HEK293 (cell line): Measurements from ENCODE around the gene ATF6.

ENCODE experiments used
- CTCF ChIA-PET: fragments of 350-600 bp; formaldehyde crosslinking; extraction: SDS; loops from one replicate; lab custom pipeline; 2021; ENCODE audit warnings: antibody characterized with exemption; lab: Yijun Ruan, JAX
- POLR2A ChIA-PET: fragments of 300-600 bp; formaldehyde crosslinking; extraction: SDS; loops from one replicate; lab custom pipeline; 2020; ENCODE audit warnings: antibody characterized with exemption, inconsistent platforms; lab: Yijun Ruan, JAX
- H3K27ac ChIP-seq: fragments of 200-500 bp; sonication (Bioruptor generic); 2 replicates; pipeline ENCODE4 v1.5.1; 2014; ENCODE audit warnings: low read depth, low read length, control low read depth, inconsistent platforms; ENCODE audit errors: extremely low read depth
- H3K36me3 ChIP-seq, 2 experiments: fragments of 200-500 bp in 1 of 2; sonication (Bioruptor generic) in 1 of 2; 1 replicate in 1 of 2; 2 replicates in 1 of 2; pipeline ENCODE4 v1.5.1; 2014 to 2017; ENCODE audit warnings: inconsistent platforms in 2 of 2, low read length in 2 of 2; ENCODE audit not compliant: control insufficient read depth in 2 of 2, insufficient read depth in 1 of 2
- H3K4me1 ChIP-seq: fragments of 200-500 bp; sonication (Bioruptor generic); 2 replicates; pipeline ENCODE4 v1.5.1; 2014; ENCODE audit warnings: mild to moderate bottlenecking, low read length, inconsistent platforms; ENCODE audit not compliant: control insufficient read depth, insufficient read depth
- H3K4me3 ChIP-seq: 2 replicates; pipeline ENCODE4 v1.5.1; 2011; ENCODE audit warnings: low read depth, mild to moderate bottlenecking, control low read depth, low read length, moderate library complexity
- H3K9me3 ChIP-seq: fragments of 200-500 bp; sonication (Bioruptor generic); 2 replicates; pipeline ENCODE4 v1.5.1; 2014; ENCODE audit warnings: low read depth, low read length, inconsistent platforms; ENCODE audit not compliant: control insufficient read depth, insufficient read depth
- BCL11A ChIP-seq: fragments of 450-650 bp; formaldehyde crosslinking; IDR thresholded peaks from 2 replicates; pipeline ENCODE4 v1.5.1; 2016; ENCODE audit warnings: low read depth, missing biosample characterization, missing genetic modification characterization
- MEIS1 ChIP-seq: sonication (generic); formaldehyde crosslinking; IDR thresholded peaks from 2 replicates; pipeline ENCODE4 v1.8.1; 2022; ENCODE audit warnings: missing genetic modification reagents, mild to moderate bottlenecking, borderline replicate concordance
- PATZ1 ChIP-seq: fragments of 450-650 bp; formaldehyde crosslinking; IDR thresholded peaks from 2 replicates; pipeline ENCODE4 v1.5.1; 2016; ENCODE audit warnings: missing biosample characterization, missing genetic modification characterization
- PRDM1 ChIP-seq: fragments of 450-650 bp; formaldehyde crosslinking; IDR thresholded peaks from 2 replicates; pipeline ENCODE4; 2016; ENCODE audit warnings: missing biosample characterization, missing genetic modification characterization
- RBAK ChIP-seq: fragments of 450-650 bp; formaldehyde crosslinking; IDR thresholded peaks from 2 replicates; pipeline ENCODE4 v1.5.1; 2016; ENCODE audit warnings: missing biosample characterization, missing genetic modification characterization
- SALL2 ChIP-seq: fragments of 450-650 bp; formaldehyde crosslinking; IDR thresholded peaks from 2 replicates; pipeline ENCODE4 v1.5.0; 2017; ENCODE audit warnings: missing biosample characterization, mild to moderate bottlenecking, missing genetic modification characterization, borderline replicate concordance
- SCRT1 ChIP-seq: fragments of 450-650 bp; formaldehyde crosslinking; IDR thresholded peaks from 2 replicates; pipeline ENCODE4 v1.5.1; 2016; ENCODE audit warnings: missing biosample characterization, missing genetic modification characterization, borderline replicate concordance
- SCRT2 ChIP-seq: fragments of 450-650 bp; formaldehyde crosslinking; IDR thresholded peaks from 2 replicates; pipeline ENCODE4 v1.5.1; 2016; ENCODE audit warnings: missing biosample characterization, missing genetic modification characterization
- TRIM28 ChIP-seq: IDR thresholded peaks from 2 replicates; pipeline ENCODE4 v1.6.1; 2011; ENCODE audit warnings: low read length, control low read depth, borderline replicate concordance
- ZBTB49 ChIP-seq: fragments of 450-650 bp; formaldehyde crosslinking; IDR thresholded peaks from 2 replicates; pipeline ENCODE4 v1.5.1; 2016; ENCODE audit warnings: missing biosample characterization, missing genetic modification characterization, low read depth
- ZNF184 ChIP-seq: fragments of 450-650 bp; IDR thresholded peaks from 2 replicates; pipeline ENCODE4 v1.5.1; 2018; ENCODE audit warnings: missing biosample characterization, mild to moderate bottlenecking, missing genetic modification characterization
- ZNF2 ChIP-seq: fragments of 450-650 bp; formaldehyde crosslinking; IDR thresholded peaks from 2 replicates; pipeline ENCODE4 v1.5.1; 2016; ENCODE audit warnings: missing biosample characterization, missing genetic modification characterization
- ZNF24 ChIP-seq: fragments of 450-650 bp; formaldehyde crosslinking; IDR thresholded peaks from 2 replicates; pipeline ENCODE4 v1.5.1; 2016; ENCODE audit warnings: missing biosample characterization, missing genetic modification characterization
- ZNF335 ChIP-seq: fragments of 450-650 bp; formaldehyde crosslinking; conservative IDR thresholded peaks from 2 replicates; pipeline ENCODE4 v1.5.1; 2016; ENCODE audit warnings: missing biosample characterization, missing genetic modification characterization
- ZNF37A ChIP-seq: fragments of 450-650 bp; IDR thresholded peaks from 2 replicates; pipeline ENCODE4 v1.5.1; 2018; ENCODE audit warnings: missing biosample characterization, missing genetic modification characterization
- ZNF510 ChIP-seq: fragments of 450-650 bp; formaldehyde crosslinking; IDR thresholded peaks from 2 replicates; pipeline ENCODE4 v1.5.1; 2018; ENCODE audit warnings: mild to moderate bottlenecking, missing genetic modification characterization, missing biosample characterization; ENCODE audit not compliant: insufficient replicate concordance
- ZNF664 ChIP-seq: fragments of 450-650 bp; formaldehyde crosslinking; IDR thresholded peaks from 2 replicates; pipeline ENCODE4 v1.5.1; 2016; ENCODE audit warnings: missing biosample characterization, missing genetic modification characterization
- ZNF791 ChIP-seq: fragments of 450-650 bp; formaldehyde crosslinking; IDR thresholded peaks from 2 replicates; pipeline ENCODE4 v1.5.1; 2016; ENCODE audit warnings: missing biosample characterization, missing genetic modification characterization
- ZSCAN16 ChIP-seq: fragments of 450-650 bp; formaldehyde crosslinking; IDR thresholded peaks from 2 replicates; pipeline ENCODE4 v1.5.1; 2016; ENCODE audit warnings: missing biosample characterization, missing genetic modification characterization
- TF ChIP-seq, protein P1 (sequence below): fragments of 450-650 bp; formaldehyde crosslinking; IDR thresholded peaks from 2 replicates; pipeline ENCODE4 v1.5.1; 2017; ENCODE audit warnings: missing biosample characterization, mild to moderate bottlenecking, missing genetic modification characterization, moderate library complexity

ATF6 gene

GRCh38 chr1:162009501-162010174 is 243.5 kb downstream of the ATF6 start (continued):
- TF ChIP-seq ZNF2 (tag by site-specific recombination) (no peak), ZNF664 (tag by site-specific recombination) (no peak), PRDM1 (tag by site-specific recombination) (no peak)

- ChIA-PET CTCF (no interaction called here), POLR2A (no interaction called here)
- no peaks in the 10 kb centered on the region for H3K36me3 ChIP-seq
- H3K27ac ChIP-seq = no peak overlapping the region
- no peaks in the 10 kb centered on the region for H3K9me3 ChIP-seq
- H3K4me3 ChIP-seq = no peak overlapping the region
- no peak for TF ChIP-seq SALL2 (tag by site-specific recombination)
- TF ChIP-seq SCRT1 (tag by site-specific recombination) = 0 out of 2 replicates have a peak, but pooled peaks have one; percentile 9
- peak; percentile 19; the same call in 1 of the 2 replicates for TF ChIP-seq SCRT2 (tag by site-specific recombination)
- no peaks in the 10 kb centered on the region for H3K4me1 ChIP-seq
Measured at GRCh38 chr1:162010175-162010506, 244.0 kb downstream of the ATF6 start.

- ChIA-PET POLR2A (no interaction called here), CTCF (no interaction called here)
- Histone ChIP-seq H3K9me3 (no peaks in the 10 kb centered on the region), H3K4me1 (no peaks in the 10 kb centered on the region), H3K4me3 (no peak overlapping the region), H3K27ac (no peak overlapping the region), H3K36me3 (no peaks in the 10 kb centered on the region)
- no peak for TF ChIP-seq ZNF37A (tag by site-specific recombination)
- TF ChIP-seq ZNF791 (tag by site-specific recombination) = no peak
- no peak for TF ChIP-seq ZNF335 (tag by site-specific recombination)
- no peak for TF ChIP-seq ZNF510
- TF ChIP-seq, protein P1, sequence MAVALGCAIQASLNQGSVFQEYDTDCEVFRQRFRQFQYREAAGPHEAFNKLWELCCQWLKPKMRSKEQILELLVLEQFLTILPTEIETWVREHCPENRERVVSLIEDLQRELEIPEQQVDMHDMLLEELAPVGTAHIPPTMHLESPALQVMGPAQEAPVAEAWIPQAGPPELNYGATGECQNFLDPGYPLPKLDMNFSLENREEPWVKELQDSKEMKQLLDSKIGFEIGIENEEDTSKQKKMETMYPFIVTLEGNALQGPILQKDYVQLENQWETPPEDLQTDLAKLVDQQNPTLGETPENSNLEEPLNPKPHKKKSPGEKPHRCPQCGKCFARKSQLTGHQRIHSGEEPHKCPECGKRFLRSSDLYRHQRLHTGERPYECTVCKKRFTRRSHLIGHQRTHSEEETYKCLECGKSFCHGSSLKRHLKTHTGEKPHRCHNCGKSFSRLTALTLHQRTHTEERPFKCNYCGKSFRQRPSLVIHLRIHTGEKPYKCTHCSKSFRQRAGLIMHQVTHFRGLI (tag by site-specific recombination) = no peak
- no peak for TF ChIP-seq RBAK (tag by site-specific recombination)
- TF ChIP-seq ZSCAN16 = no peak
- no peak for TF ChIP-seq ZNF24 (tag by site-specific recombination)
- no peak for TF ChIP-seq ZNF664 (tag by site-specific recombination)
Measured at GRCh38 chr1:162011337-162012012, 245.4 kb downstream of the ATF6 start.

DNA sequence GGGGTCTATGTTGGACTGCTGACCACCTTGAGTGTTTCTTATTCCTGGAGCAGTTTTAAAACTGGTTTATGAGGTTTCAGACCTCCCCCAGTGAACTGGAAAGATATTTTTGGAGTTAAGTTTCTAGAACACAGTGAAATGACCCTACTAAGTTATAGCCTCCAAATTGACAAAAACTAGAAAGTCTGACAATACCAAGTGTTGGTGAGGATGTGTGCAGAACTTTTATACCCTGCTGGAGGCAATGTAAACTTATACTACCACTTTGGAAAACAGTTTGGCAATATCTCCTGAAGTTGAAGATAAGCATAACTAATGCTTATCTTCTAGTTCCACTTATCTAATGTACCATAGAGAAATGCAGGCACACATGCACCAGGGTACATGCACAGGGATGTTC is 247.2 kb downstream of the ATF6 start:
- Histone ChIP-seq H3K36me3 (no peaks in the 10 kb centered on the region), H3K4me3 (no peak overlapping the region), H3K4me1 (no peaks in the 10 kb centered on the region), H3K9me3 (no peaks in the 10 kb centered on the region), H3K27ac (no peak overlapping the region)
- POLR2A ChIA-PET = no interaction called here
- no peak for TF ChIP-seq PATZ1
- no peak for TF ChIP-seq ZBTB49 (tag by site-specific recombination)
- TF ChIP-seq TRIM28 = peak; percentile 83; the same call in 1 of the 2 replicates
- no peak for TF ChIP-seq BCL11A (tag by site-specific recombination)
- TF ChIP-seq ZNF37A (tag by site-specific recombination) = no peak
- TF ChIP-seq MEIS1 (CRISPR knock-in tag) = no peak
- no peak for TF ChIP-seq ZSCAN16
- TF ChIP-seq ZNF184 (tag by site-specific recombination) = peak; percentile 99
- CTCF ChIA-PET = no interaction called here
